ENCODE measurements around the gene PAPPA.

Gene PAPPA

GRCh38 chr9:116303886-116304538, 150.4 kb downstream of the PAPPA start:
- Histone ChIP-seq H3K27ac (ENCODE audit: low read depth, low read length) (no peak overlapping the region), H3K27me3 (ENCODE audit: control insufficient read depth in 1 of 2, insufficient read depth in 2 of 2, low read length in 2 of 2) (no peaks in the 10 kb centered on the region), H3K36me3 (ENCODE audit: control insufficient read depth in 1 of 2, insufficient read depth in 2 of 2, low read length in 2 of 2) (no peaks in the 10 kb centered on the region), H3K9ac (ENCODE audit: low read depth in 1 of 2, low read length in 2 of 2) (no peak overlapping the region), H3K4me1 (ENCODE audit: control insufficient read depth in 1 of 2, insufficient read depth in 2 of 2, low read length in 2 of 2) (no peaks in the 10 kb centered on the region), H3K9me3 (ENCODE audit: control insufficient read depth in 1 of 2, low read length in 2 of 2) (no peaks in the 10 kb centered on the region), H3K4me3 (ENCODE audit: low read depth in 1 of 2, low read length in 2 of 2) (no peak overlapping the region)

- H3K9me3 ChIP-seq (ENCODE audit: control insufficient read depth in 1 of 2, low read length in 2 of 2), result no peaks in the 10 kb centered on the region
- H3K27me3 ChIP-seq (ENCODE audit: control insufficient read depth in 1 of 2, insufficient read depth in 2 of 2, low read length in 2 of 2), result no peaks in the 10 kb centered on the region
- H3K4me3 ChIP-seq (ENCODE audit: low read depth in 1 of 2, low read length in 2 of 2), result no peak overlapping the region
- H3K36me3 ChIP-seq (ENCODE audit: control insufficient read depth in 1 of 2, insufficient read depth in 2 of 2, low read length in 2 of 2), result no peaks in the 10 kb centered on the region
- no peak overlapping the region for H3K27ac ChIP-seq (ENCODE audit: low read depth, low read length)
- H3K4me1 ChIP-seq (ENCODE audit: control insufficient read depth in 1 of 2, insufficient read depth in 2 of 2, low read length in 2 of 2), result no peaks in the 10 kb centered on the region
- H3K9ac ChIP-seq (ENCODE audit: low read depth in 1 of 2, low read length in 2 of 2), result no peak overlapping the region
Measured at GRCh38 chr9:116304761-116305160, 151.2 kb downstream of the PAPPA start.

- Histone ChIP-seq H3K4me1 (ENCODE audit: control insufficient read depth in 1 of 2, insufficient read depth in 2 of 2, low read length in 2 of 2) (no peaks in the 10 kb centered on the region), H3K9me3 (ENCODE audit: control insufficient read depth in 1 of 2, low read length in 2 of 2) (no peaks in the 10 kb centered on the region), H3K9ac (ENCODE audit: low read depth in 1 of 2, low read length in 2 of 2) (no peak overlapping the region), H3K27me3 (ENCODE audit: control insufficient read depth in 1 of 2, insufficient read depth in 2 of 2, low read length in 2 of 2) (no peaks in the 10 kb centered on the region), H3K27ac (ENCODE audit: low read depth, low read length) (no peak overlapping the region), H3K4me3 (ENCODE audit: low read depth in 1 of 2, low read length in 2 of 2) (no peak overlapping the region), H3K36me3 (ENCODE audit: control insufficient read depth in 1 of 2, insufficient read depth in 2 of 2, low read length in 2 of 2) (no peaks in the 10 kb centered on the region)
Measured at GRCh38 chr9:116308076-116308475, 154.5 kb downstream of the PAPPA start.

- H3K36me3 ChIP-seq (ENCODE audit: control insufficient read depth in 1 of 2, insufficient read depth in 2 of 2, low read length in 2 of 2), result no peaks in the 10 kb centered on the region
- H3K27ac ChIP-seq (ENCODE audit: low read depth, low read length), result no peak overlapping the region
- H3K9ac ChIP-seq (ENCODE audit: low read depth in 1 of 2, low read length in 2 of 2), result no peak overlapping the region
- H3K4me1 ChIP-seq (ENCODE audit: control insufficient read depth in 1 of 2, insufficient read depth in 2 of 2, low read length in 2 of 2), result no peaks in the 10 kb centered on the region
- no peaks in the 10 kb centered on the region for H3K9me3 ChIP-seq (ENCODE audit: control insufficient read depth in 1 of 2, low read length in 2 of 2)
- H3K27me3 ChIP-seq (ENCODE audit: control insufficient read depth in 1 of 2, insufficient read depth in 2 of 2, low read length in 2 of 2), result no peaks in the 10 kb centered on the region
- no peak overlapping the region for H3K4me3 ChIP-seq (ENCODE audit: low read depth in 1 of 2, low read length in 2 of 2)
Measured at GRCh38 chr9:116309900-116310611, 156.5 kb downstream of the PAPPA start.

- H3K9ac ChIP-seq (ENCODE audit: low read depth in 1 of 2, low read length in 2 of 2), result no peak overlapping the region
- H3K4me3 ChIP-seq (ENCODE audit: low read depth in 1 of 2, low read length in 2 of 2), result no peak overlapping the region
- H3K27ac ChIP-seq (ENCODE audit: low read depth, low read length), result no peak overlapping the region
- no peaks in the 10 kb centered on the region for H3K9me3 ChIP-seq (ENCODE audit: control insufficient read depth in 1 of 2, low read length in 2 of 2)
- H3K36me3 ChIP-seq (ENCODE audit: control insufficient read depth in 1 of 2, insufficient read depth in 2 of 2, low read length in 2 of 2), result no peaks in the 10 kb centered on the region
- H3K27me3 ChIP-seq (ENCODE audit: control insufficient read depth in 1 of 2, insufficient read depth in 2 of 2, low read length in 2 of 2), result no peaks in the 10 kb centered on the region
- no peaks in the 10 kb centered on the region for H3K4me1 ChIP-seq (ENCODE audit: control insufficient read depth in 1 of 2, insufficient read depth in 2 of 2, low read length in 2 of 2)
Measured at GRCh38 chr9:116312221-116312620, 158.6 kb downstream of the PAPPA start.

GRCh38 chr9:116313638-116314037, 160.0 kb downstream of the PAPPA start:
- no peaks in the 10 kb centered on the region for H3K4me1 ChIP-seq (ENCODE audit: control insufficient read depth in 1 of 2, insufficient read depth in 2 of 2, low read length in 2 of 2)
- no peaks in the 10 kb centered on the region for H3K36me3 ChIP-seq (ENCODE audit: control insufficient read depth in 1 of 2, insufficient read depth in 2 of 2, low read length in 2 of 2)
- no peak overlapping the region for H3K27ac ChIP-seq (ENCODE audit: low read depth, low read length)
- H3K9me3 ChIP-seq (ENCODE audit: control insufficient read depth in 1 of 2, low read length in 2 of 2), result no peaks in the 10 kb centered on the region
- no peak overlapping the region for H3K4me3 ChIP-seq (ENCODE audit: low read depth in 1 of 2, low read length in 2 of 2)
- no peak overlapping the region for H3K9ac ChIP-seq (ENCODE audit: low read depth in 1 of 2, low read length in 2 of 2)
- no peaks in the 10 kb centered on the region for H3K27me3 ChIP-seq (ENCODE audit: control insufficient read depth in 1 of 2, insufficient read depth in 2 of 2, low read length in 2 of 2)

GRCh38 chr9:116316246-116316645, 162.7 kb downstream of the PAPPA start:
- no peaks in the 10 kb centered on the region for H3K9me3 ChIP-seq (ENCODE audit: control insufficient read depth in 1 of 2, low read length in 2 of 2)
- no peaks in the 10 kb centered on the region for H3K27me3 ChIP-seq (ENCODE audit: control insufficient read depth in 1 of 2, insufficient read depth in 2 of 2, low read length in 2 of 2)
- no peaks in the 10 kb centered on the region for H3K4me1 ChIP-seq (ENCODE audit: control insufficient read depth in 1 of 2, insufficient read depth in 2 of 2, low read length in 2 of 2)
- H3K4me3 ChIP-seq (ENCODE audit: low read depth in 1 of 2, low read length in 2 of 2), result no peak overlapping the region
- no peak overlapping the region for H3K27ac ChIP-seq (ENCODE audit: low read depth, low read length)
- no peak overlapping the region for H3K9ac ChIP-seq (ENCODE audit: low read depth in 1 of 2, low read length in 2 of 2)
- H3K36me3 ChIP-seq (ENCODE audit: control insufficient read depth in 1 of 2, insufficient read depth in 2 of 2, low read length in 2 of 2), result no peaks in the 10 kb centered on the region

- no peak overlapping the region for H3K9ac ChIP-seq (ENCODE audit: low read depth in 1 of 2, low read length in 2 of 2)
- no peaks in the 10 kb centered on the region for H3K4me1 ChIP-seq (ENCODE audit: control insufficient read depth in 1 of 2, insufficient read depth in 2 of 2, low read length in 2 of 2)
- H3K4me3 ChIP-seq (ENCODE audit: low read depth in 1 of 2, low read length in 2 of 2), result no peak overlapping the region
- H3K27me3 ChIP-seq (ENCODE audit: control insufficient read depth in 1 of 2, insufficient read depth in 2 of 2, low read length in 2 of 2), result no peaks in the 10 kb centered on the region
- no peaks in the 10 kb centered on the region for H3K9me3 ChIP-seq (ENCODE audit: control insufficient read depth in 1 of 2, low read length in 2 of 2)
- no peak overlapping the region for H3K27ac ChIP-seq (ENCODE audit: low read depth, low read length)
- H3K36me3 ChIP-seq (ENCODE audit: control insufficient read depth in 1 of 2, insufficient read depth in 2 of 2, low read length in 2 of 2), result no peaks in the 10 kb centered on the region
Measured at GRCh38 chr9:116317503-116317902, 163.9 kb downstream of the PAPPA start.

- Histone ChIP-seq H3K27me3 (ENCODE audit: control insufficient read depth in 1 of 2, insufficient read depth in 2 of 2, low read length in 2 of 2) (no peaks in the 10 kb centered on the region), H3K36me3 (ENCODE audit: control insufficient read depth in 1 of 2, insufficient read depth in 2 of 2, low read length in 2 of 2) (no peaks in the 10 kb centered on the region), H3K27ac (ENCODE audit: low read depth, low read length) (no peak overlapping the region), H3K4me3 (ENCODE audit: low read depth in 1 of 2, low read length in 2 of 2) (no peak overlapping the region), H3K9me3 (ENCODE audit: control insufficient read depth in 1 of 2, low read length in 2 of 2) (no peaks in the 10 kb centered on the region), H3K9ac (ENCODE audit: low read depth in 1 of 2, low read length in 2 of 2) (no peak overlapping the region), H3K4me1 (ENCODE audit: control insufficient read depth in 1 of 2, insufficient read depth in 2 of 2, low read length in 2 of 2) (peaks cover 0 to 3% of the 10 kb centered on the region in 2 donors)
Measured at GRCh38 chr9:116318468-116319374, 165.1 kb downstream of the PAPPA start.

- H3K27ac ChIP-seq (ENCODE audit: low read depth, low read length), result no peak overlapping the region
- no peaks in the 10 kb centered on the region for H3K27me3 ChIP-seq (ENCODE audit: control insufficient read depth in 1 of 2, insufficient read depth in 2 of 2, low read length in 2 of 2)
Measured at GRCh38 chr9:116319480-116319879, 165.9 kb downstream of the PAPPA start.

More at GRCh38 chr9:116319480-116319879, 165.9 kb downstream of the PAPPA start:
- Histone ChIP-seq H3K36me3 (ENCODE audit: control insufficient read depth in 1 of 2, insufficient read depth in 2 of 2, low read length in 2 of 2) (no peaks in the 10 kb centered on the region), H3K4me3 (ENCODE audit: low read depth in 1 of 2, low read length in 2 of 2) (no peak overlapping the region), H3K9ac (ENCODE audit: low read depth in 1 of 2, low read length in 2 of 2) (no peak overlapping the region), H3K4me1 (ENCODE audit: control insufficient read depth in 1 of 2, insufficient read depth in 2 of 2, low read length in 2 of 2) (peaks cover 0 to 3% of the 10 kb centered on the region in 2 donors), H3K9me3 (ENCODE audit: control insufficient read depth in 1 of 2, low read length in 2 of 2) (no peaks in the 10 kb centered on the region)
